ENCODE results near the gene EXOC6. TPM values are rescaled to one million over a fixed set of nuclear protein-coding genes. Genes with fewer than 3 reads are reported as not detected.
"Not testable (repeated sequence)": the region's sequence is repeated elsewhere in the genome, so short reads cannot be mapped to it uniquely, and the experiment has no call there.

EXOC6 gene
- polyA plus RNA-seq, 1 experiment = 23.8 TPM

- Histone ChIP-seq H3K27me3 (ENCODE audit: control insufficient read depth, insufficient read depth, low read length) (no peaks in the 10 kb centered on the region; the same call in 1 of the 2 replicates), H3K36me3 (ENCODE audit: control insufficient read depth, insufficient read depth, low read length) (no peaks in the 10 kb centered on the region), H3K4me3 (ENCODE audit: low read depth, low read length) (no peak overlapping the region)
- DNase-seq (ENCODE audit: low read depth) = no peak
- ChIA-PET CTCF (interaction anchor here (1.1 kb wide), 1 partner anchor 18 kb away, joined by 3 read pairs; no protein-coding TSS in a partner anchor), POLR2A (no interaction called here)
- TF ChIP-seq, protein P1, sequence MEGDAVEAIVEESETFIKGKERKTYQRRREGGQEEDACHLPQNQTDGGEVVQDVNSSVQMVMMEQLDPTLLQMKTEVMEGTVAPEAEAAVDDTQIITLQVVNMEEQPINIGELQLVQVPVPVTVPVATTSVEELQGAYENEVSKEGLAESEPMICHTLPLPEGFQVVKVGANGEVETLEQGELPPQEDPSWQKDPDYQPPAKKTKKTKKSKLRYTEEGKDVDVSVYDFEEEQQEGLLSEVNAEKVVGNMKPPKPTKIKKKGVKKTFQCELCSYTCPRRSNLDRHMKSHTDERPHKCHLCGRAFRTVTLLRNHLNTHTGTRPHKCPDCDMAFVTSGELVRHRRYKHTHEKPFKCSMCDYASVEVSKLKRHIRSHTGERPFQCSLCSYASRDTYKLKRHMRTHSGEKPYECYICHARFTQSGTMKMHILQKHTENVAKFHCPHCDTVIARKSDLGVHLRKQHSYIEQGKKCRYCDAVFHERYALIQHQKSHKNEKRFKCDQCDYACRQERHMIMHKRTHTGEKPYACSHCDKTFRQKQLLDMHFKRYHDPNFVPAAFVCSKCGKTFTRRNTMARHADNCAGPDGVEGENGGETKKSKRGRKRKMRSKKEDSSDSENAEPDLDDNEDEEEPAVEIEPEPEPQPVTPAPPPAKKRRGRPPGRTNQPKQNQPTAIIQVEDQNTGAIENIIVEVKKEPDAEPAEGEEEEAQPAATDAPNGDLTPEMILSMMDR (IDR thresholded peaks at IDR 0.05; ENCODE audit: insufficient read depth, low read depth, low read length) = no peak
These were observed 250.5 kb downstream of the EXOC6 start for GRCh38 chr10:93098816-93099215.

- Histone ChIP-seq H3K4me3 (ENCODE audit: low read depth, low read length) (no peak overlapping the region), H3K27me3 (ENCODE audit: control insufficient read depth, insufficient read depth, low read length) (no peaks in the 10 kb centered on the region; the same call in 1 of the 2 replicates), H3K36me3 (ENCODE audit: control insufficient read depth, insufficient read depth, low read length) (no peaks in the 10 kb centered on the region)
- ChIA-PET POLR2A (no interaction called here), CTCF (interaction anchor here (1.1 kb wide), 1 partner anchor 19 kb away, joined by 3 read pairs; no protein-coding TSS in a partner anchor)
- no peak for DNase-seq (ENCODE audit: low read depth)
- TF ChIP-seq, protein P1 (IDR thresholded peaks at IDR 0.05; ENCODE audit: insufficient read depth, low read depth, low read length) = no peak
These were observed 251.3 kb downstream of the EXOC6 start for GRCh38 chr10:93099670-93100069.

- H3K36me3 ChIP-seq (ENCODE audit: control insufficient read depth, insufficient read depth, low read length); DNase-seq (ENCODE audit: low read depth); H3K4me3 ChIP-seq (ENCODE audit: low read depth, low read length); POLR2A ChIA-PET; H3K27me3 ChIP-seq (ENCODE audit: control insufficient read depth, insufficient read depth, low read length): not testable (repeated sequence)
- CTCF ChIA-PET = interaction anchor here (0.6 to 1.3 kb wide), 4 partner anchors 12 to 21 kb away, joined by 3 to 4 read pairs (median 4); no protein-coding TSS in a partner anchor
These were observed 252.8 kb downstream of the EXOC6 start for GRCh38 chr10:93101148-93101547.

DNA sequence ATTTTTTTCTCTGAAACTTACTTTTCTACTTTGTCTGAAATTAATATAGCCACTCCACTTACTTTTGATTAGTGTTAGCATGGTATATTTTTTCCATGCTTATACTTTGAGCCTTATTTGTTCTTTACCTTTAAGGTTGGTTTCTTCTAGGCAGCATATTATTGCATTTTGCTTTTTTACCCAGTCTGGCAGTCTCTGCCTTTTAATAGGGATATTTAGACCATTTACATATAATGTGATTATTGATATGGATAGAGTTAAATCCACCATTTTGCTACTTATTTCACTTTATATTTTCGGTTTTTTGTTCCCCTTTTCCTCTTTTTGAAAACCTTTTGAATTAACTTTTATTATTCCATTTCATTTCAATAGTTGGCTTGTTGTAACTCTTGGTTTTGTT, 255.6 kb downstream of the EXOC6 start:
- DNase-seq (ENCODE audit: low read depth) = no peak
- no peaks in the 10 kb centered on the region for H3K36me3 ChIP-seq (ENCODE audit: control insufficient read depth, insufficient read depth, low read length)
- TF ChIP-seq, protein P1 (IDR thresholded peaks at IDR 0.05; ENCODE audit: insufficient read depth, low read depth, low read length) = no peak
- POLR2A ChIA-PET = no interaction called here
- H3K27me3 ChIP-seq (ENCODE audit: control insufficient read depth, insufficient read depth, low read length) = no peaks in the 10 kb centered on the region
- CTCF ChIA-PET = interaction anchor here (0.6 to 1.2 kb wide), 2 partner anchors 11 to 38 kb away, joined by 3 read pairs; no protein-coding TSS in a partner anchor
- no peak overlapping the region for H3K4me3 ChIP-seq (ENCODE audit: low read depth, low read length)

DNA sequence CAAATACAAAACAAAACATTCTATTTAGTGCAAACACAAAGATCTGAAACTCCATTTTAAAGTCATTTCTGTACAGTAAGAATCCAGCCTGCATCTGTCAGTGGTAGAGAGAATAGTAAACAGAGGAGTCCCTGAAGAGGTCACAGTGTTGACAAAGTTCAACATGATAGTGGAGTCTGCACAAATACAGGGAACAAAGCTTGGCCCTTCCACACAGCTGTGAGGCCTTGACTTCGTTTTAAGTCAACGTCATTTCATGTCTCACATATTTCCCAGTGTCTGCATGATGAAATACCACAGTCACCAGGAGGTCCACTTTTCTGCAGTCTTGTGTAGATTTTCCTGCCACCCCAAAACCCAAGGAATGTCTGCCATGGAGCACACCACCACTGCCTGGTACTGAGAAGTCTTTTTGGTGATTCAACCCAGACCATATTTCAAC, 258.3 kb downstream of the EXOC6 start:
- Histone ChIP-seq H3K36me3 (ENCODE audit: control insufficient read depth, insufficient read depth, low read length) (no peaks in the 10 kb centered on the region), H3K27me3 (ENCODE audit: control insufficient read depth, insufficient read depth, low read length) (no peaks in the 10 kb centered on the region), H3K4me3 (ENCODE audit: low read depth, low read length) (no peak overlapping the region)
- CTCF ChIA-PET = interaction anchor here (0.7 to 1.8 kb wide), 4 partner anchors 9 to 34 kb away, joined by 3 to 5 read pairs (median 4); no protein-coding TSS in a partner anchor
- TF ChIP-seq, protein P1 (IDR thresholded peaks at IDR 0.05; ENCODE audit: insufficient read depth, low read depth, low read length) = no peak
- DNase-seq (ENCODE audit: low read depth) = peak; percentile 29
- POLR2A ChIA-PET = no interaction called here

Small RNA genes lying within 50 kb of the gene (small RNA-seq; reads per million reads assigned to genes)
- gene AL392103.1 (ENCODE audit: insufficient read length, low read depth, low replicate concordance) = not detected

Other genes starting within 250 kb of the EXOC6 start
- gene HHEX, start 158.6 kb upstream of the EXOC6 start, polyA plus RNA-seq (2011; rRNA removed) = 2.6 and 3.4 TPM in 2 replicates
- 0.05 and 0.09 TPM in 2 replicates for gene CYP26C1, start 212.3 kb downstream of the EXOC6 start, polyA plus RNA-seq (2011; rRNA removed)
- 0.06 TPM in 1 of 2 replicates, not detected in the other for gene CYP26A1, start 225.4 kb downstream of the EXOC6 start, polyA plus RNA-seq (2011; rRNA removed)

All from BJ (cell line).